BLaER1 treated with 17β-estradiol and CSF1 and Interleukin-3, amounts not matched to agents 10 nM and 100 nM (cell line): ENCODE data around the gene RPP40.

ENCODE experiments used
- H3K27ac ChIP-seq, 11 experiments: shearing (Covaris generic); formaldehyde crosslinking; 2 replicates each; pipeline ENCODE4 v1.8.1; 2022
- H3K27me3 ChIP-seq, 11 experiments: shearing (Covaris generic); formaldehyde crosslinking; 2 replicates each; pipeline ENCODE4 v1.8.1; 2022
- H3K36me3 ChIP-seq, 11 experiments: shearing (Covaris generic); formaldehyde crosslinking; 2 replicates each; pipeline ENCODE4 v1.8.1; 2022
- H3K4me1 ChIP-seq, 10 experiments: shearing (Covaris generic); formaldehyde crosslinking; 2 replicates each; pipeline ENCODE4 v1.8.1; 2022
- H3K4me2 ChIP-seq, 11 experiments: shearing (Covaris generic); formaldehyde crosslinking; 2 replicates each; pipeline ENCODE4 v1.8.1; 2022
- H3K4me3 ChIP-seq, 10 experiments: shearing (Covaris generic); formaldehyde crosslinking; 2 replicates each; pipeline ENCODE4 v1.8.1; 2022
- H3K9ac ChIP-seq, 11 experiments: shearing (Covaris generic); formaldehyde crosslinking; 2 replicates each; pipeline ENCODE4 v1.8.1; 2022
- H3K9me3 ChIP-seq, 11 experiments: shearing (Covaris generic); formaldehyde crosslinking; replicated peaks in 1 of 11; 2 replicates each; pipeline ENCODE4 v1.8.1; 2022
- H4K20me1 ChIP-seq, 11 experiments: shearing (Covaris generic); formaldehyde crosslinking; 2 replicates each; pipeline ENCODE4 v1.8.1; 2022
- Cebpa-rat ChIP-seq, 11 experiments: shearing (Covaris generic); IDR thresholded peaks; 2 replicates each; pipeline ENCODE4 v1.8.1; 2022

RPP40 gene

GRCh38 chr6:4981761-4982160 is 22.1 kb downstream of the RPP40 start:
- no peaks in the 10 kb centered on the region for H3K27me3 ChIP-seq
- peaks cover 0 to 4% (median 0%) of the 10 kb centered on the region in 10 experiments; a peak in 1 of 20 replicates for H3K4me1 ChIP-seq
- peaks cover 24 to 42% (median 30%) of the 10 kb centered on the region in 11 experiments for H3K9me3 ChIP-seq
- TF ChIP-seq Cebpa-rat (IDR thresholded peaks at IDR 0.05): no peak
- peaks cover 0 to 9% (median 0%) of the 10 kb centered on the region in 11 experiments; a peak in 2 of 22 replicates for H3K36me3 ChIP-seq
- no peak overlapping the region for H3K9ac ChIP-seq
- no peak overlapping the region for H3K27ac ChIP-seq
- no peak overlapping the region for H3K4me2 ChIP-seq
- no peaks in the 10 kb centered on the region for H4K20me1 ChIP-seq
- H3K4me3 ChIP-seq: no peak overlapping the region

- Histone ChIP-seq H3K9me3 (peaks cover 24 to 45% (median 31%) of the 10 kb centered on the region in 11 experiments), H4K20me1 (no peaks in the 10 kb centered on the region), H3K36me3 (peaks cover 0 to 9% (median 0%) of the 10 kb centered on the region in 11 experiments; a peak in 2 of 22 replicates), H3K4me1 (peaks cover 0 to 3% (median 0%) of the 10 kb centered on the region in 10 experiments; a peak in 1 of 20 replicates), H3K9ac (no peak overlapping the region), H3K27ac (no peak overlapping the region), H3K27me3 (no peaks in the 10 kb centered on the region), H3K4me3 (no peak overlapping the region), H3K4me2 (no peak overlapping the region)
- no peak for TF ChIP-seq Cebpa-rat (IDR thresholded peaks at IDR 0.05)
These were observed 24.4 kb downstream of the RPP40 start for GRCh38 chr6:4979426-4979825.

- no peak overlapping the region for H3K9ac ChIP-seq
- peaks cover 0 to 3% (median 0%) of the 10 kb centered on the region in 10 experiments; a peak in 1 of 20 replicates for H3K4me1 ChIP-seq
- no peak for TF ChIP-seq Cebpa-rat (IDR thresholded peaks at IDR 0.05)
- H3K27me3 ChIP-seq: no peaks in the 10 kb centered on the region
- H3K27ac ChIP-seq: no peak overlapping the region
- peaks cover 0 to 9% (median 0%) of the 10 kb centered on the region in 11 experiments; a peak in 2 of 22 replicates for H3K36me3 ChIP-seq
- no peak overlapping the region for H3K4me2 ChIP-seq
- no peaks in the 10 kb centered on the region for H4K20me1 ChIP-seq
- no peak overlapping the region for H3K4me3 ChIP-seq
- peaks cover 24 to 45% (median 31%) of the 10 kb centered on the region in 11 experiments for H3K9me3 ChIP-seq
These were observed 26.4 kb downstream of the RPP40 start for GRCh38 chr6:4977468-4977867.

GRCh38 chr6:4975506-4975905 is 28.3 kb downstream of the RPP40 start:
- H3K9me3 ChIP-seq: peaks cover 21 to 38% (median 27%) of the 10 kb centered on the region in 11 experiments
- H3K4me2 ChIP-seq: no peak overlapping the region
- no peak overlapping the region for H3K9ac ChIP-seq
- no peak for TF ChIP-seq Cebpa-rat (IDR thresholded peaks at IDR 0.05)
- peaks cover 0 to 3% (median 0%) of the 10 kb centered on the region in 10 experiments; a peak in 1 of 20 replicates for H3K4me1 ChIP-seq
- no peaks in the 10 kb centered on the region for H4K20me1 ChIP-seq
- H3K4me3 ChIP-seq: no peak overlapping the region
- H3K27ac ChIP-seq: no peak overlapping the region
- H3K36me3 ChIP-seq: peaks cover 0 to 9% (median 0%) of the 10 kb centered on the region in 11 experiments; a peak in 2 of 22 replicates
- no peaks in the 10 kb centered on the region for H3K27me3 ChIP-seq

GRCh38 chr6:4974962-4975361 is 28.9 kb downstream of the RPP40 start:
- Histone ChIP-seq H4K20me1 (no peaks in the 10 kb centered on the region), H3K4me3 (no peak overlapping the region), H3K27me3 (no peaks in the 10 kb centered on the region), H3K4me1 (peaks cover 0 to 3% (median 0%) of the 10 kb centered on the region in 10 experiments; a peak in 1 of 20 replicates), H3K9ac (no peak overlapping the region), H3K4me2 (no peak overlapping the region), H3K27ac (no peak overlapping the region), H3K9me3 (peaks cover 16 to 32% (median 21%) of the 10 kb centered on the region in 11 experiments), H3K36me3 (peaks cover 0 to 9% (median 0%) of the 10 kb centered on the region in 11 experiments; a peak in 2 of 22 replicates)
- no peak for TF ChIP-seq Cebpa-rat (IDR thresholded peaks at IDR 0.05)

- peaks cover 0 to 3% (median 0%) of the 10 kb centered on the region in 11 experiments; a peak in 2 of 22 replicates for H3K36me3 ChIP-seq
- H3K9ac ChIP-seq: no peak overlapping the region
- peaks cover 8 to 24% (median 13%) of the 10 kb centered on the region in 11 experiments for H3K9me3 ChIP-seq
- H3K4me1 ChIP-seq: peaks cover 0 to 3% (median 0%) of the 10 kb centered on the region in 10 experiments; a peak in 1 of 20 replicates
- no peaks in the 10 kb centered on the region for H3K27me3 ChIP-seq
- H3K4me2 ChIP-seq: no peak overlapping the region
- no peak for TF ChIP-seq Cebpa-rat (IDR thresholded peaks at IDR 0.05)
- H4K20me1 ChIP-seq: no peaks in the 10 kb centered on the region
- no peak overlapping the region for H3K4me3 ChIP-seq
- no peak overlapping the region for H3K27ac ChIP-seq
These were observed 29.7 kb downstream of the RPP40 start for GRCh38 chr6:4973982-4974745.

- Histone ChIP-seq H3K27ac (no peak overlapping the region), H3K36me3 (no peaks in the 10 kb centered on the region), H3K27me3 (no peaks in the 10 kb centered on the region), H3K4me1 (peaks cover 0 to 3% (median 0%) of the 10 kb centered on the region in 10 experiments; a peak in 1 of 20 replicates), H3K4me3 (no peak overlapping the region), H3K9ac (no peak overlapping the region), H3K9me3 (peaks cover under 1 to 18% (median 7%) of the 10 kb centered on the region in 11 experiments; a peak in 11 of 22 replicates), H4K20me1 (no peaks in the 10 kb centered on the region), H3K4me2 (no peak overlapping the region)
- TF ChIP-seq Cebpa-rat (IDR thresholded peaks at IDR 0.05): no peak
These were observed 30.4 kb downstream of the RPP40 start for GRCh38 chr6:4973415-4973814.

- H3K27ac ChIP-seq: no peak overlapping the region
- no peaks in the 10 kb centered on the region for H4K20me1 ChIP-seq
- H3K4me3 ChIP-seq: no peak overlapping the region
- no peaks in the 10 kb centered on the region for H3K4me1 ChIP-seq
- H3K4me2 ChIP-seq: no peak overlapping the region
- H3K27me3 ChIP-seq: no peaks in the 10 kb centered on the region
- H3K9me3 ChIP-seq: peaks cover 0 to 11% (median 3%) of the 10 kb centered on the region in 11 experiments; a peak in 7 of 22 replicates
- no peak for TF ChIP-seq Cebpa-rat (IDR thresholded peaks at IDR 0.05)
- no peak overlapping the region for H3K9ac ChIP-seq
- no peaks in the 10 kb centered on the region for H3K36me3 ChIP-seq
These were observed 31.4 kb downstream of the RPP40 start for GRCh38 chr6:4972438-4972837.

GRCh38 chr6:4971851-4972250 is 32.0 kb downstream of the RPP40 start:
- TF ChIP-seq Cebpa-rat (IDR thresholded peaks at IDR 0.05): no peak
- no peaks in the 10 kb centered on the region for H4K20me1 ChIP-seq
- H3K9me3 ChIP-seq: peaks cover 0 to 7% (median under 1%) of the 10 kb centered on the region in 11 experiments; a peak in 5 of 22 replicates
- no peak overlapping the region for H3K4me3 ChIP-seq
- H3K4me2 ChIP-seq: no peak overlapping the region
- no peak overlapping the region for H3K27ac ChIP-seq
- H3K4me1 ChIP-seq: no peaks in the 10 kb centered on the region
- no peak overlapping the region for H3K9ac ChIP-seq
- no peaks in the 10 kb centered on the region for H3K36me3 ChIP-seq
- H3K27me3 ChIP-seq: no peaks in the 10 kb centered on the region
